DMS114 treated with DMSO at 0.1 percent for 48 hours (cell line): Measurements from ENCODE around the gene TMX2.
A peak's percentile ranks its signal among the peaks of the same experiment; 100 is the strongest.
"Not testable (repeated sequence)": the region's sequence is repeated elsewhere in the genome, so short reads cannot be mapped to it uniquely, and the experiment has no call there.

Experiments used
- DNase-seq: peaks from one replicate; lab custom pipeline; 2025; ENCODE audit not compliant: unreplicated experiment; lab: John Stamatoyannopoulos, UW

The TMX2 gene, protein sequence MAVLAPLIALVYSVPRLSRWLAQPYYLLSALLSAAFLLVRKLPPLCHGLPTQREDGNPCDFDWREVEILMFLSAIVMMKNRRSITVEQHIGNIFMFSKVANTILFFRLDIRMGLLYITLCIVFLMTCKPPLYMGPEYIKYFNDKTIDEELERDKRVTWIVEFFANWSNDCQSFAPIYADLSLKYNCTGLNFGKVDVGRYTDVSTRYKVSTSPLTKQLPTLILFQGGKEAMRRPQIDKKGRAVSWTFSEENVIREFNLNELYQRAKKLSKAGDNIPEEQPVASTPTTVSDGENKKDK

GRCh38 chr11:57712256-57713150, at the start of gene TMX2:
TSS of gene TMX2 (plus strand) at chr11:57712593. CDS start at chr11:57712619, 26 bp downstream.
- peak; percentile 96 for DNase-seq

- no peak for DNase-seq
These were observed 49.5 kb upstream of the TMX2 start for GRCh38 chr11:57662893-57663292.

DNA sequence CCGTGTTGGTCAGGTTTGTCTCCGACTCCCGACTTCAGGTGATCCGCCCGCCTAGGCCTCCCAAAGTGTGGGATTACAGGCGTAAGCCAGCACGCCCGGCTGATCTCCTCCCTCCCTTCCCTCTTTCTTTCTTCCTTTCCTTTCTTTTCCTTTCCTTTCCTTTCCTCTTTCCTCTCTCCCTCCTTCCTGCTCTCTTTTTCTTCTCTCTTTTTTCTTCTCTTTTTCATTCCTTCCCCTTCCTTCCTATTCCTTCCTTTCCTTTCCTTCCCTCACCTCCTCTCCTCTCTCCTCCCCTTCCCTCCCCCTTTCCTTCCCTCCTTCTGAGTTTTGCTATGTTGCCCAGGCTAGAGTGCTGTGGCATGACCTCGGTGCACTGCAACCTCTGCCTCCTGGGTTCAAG, 48.4 kb upstream of the TMX2 start:
- DNase-seq, result no peak

- DNase-seq, result peak; percentile 90
These were observed 45.2 kb upstream of the TMX2 start for GRCh38 chr11:57667117-57667735.

DNA sequence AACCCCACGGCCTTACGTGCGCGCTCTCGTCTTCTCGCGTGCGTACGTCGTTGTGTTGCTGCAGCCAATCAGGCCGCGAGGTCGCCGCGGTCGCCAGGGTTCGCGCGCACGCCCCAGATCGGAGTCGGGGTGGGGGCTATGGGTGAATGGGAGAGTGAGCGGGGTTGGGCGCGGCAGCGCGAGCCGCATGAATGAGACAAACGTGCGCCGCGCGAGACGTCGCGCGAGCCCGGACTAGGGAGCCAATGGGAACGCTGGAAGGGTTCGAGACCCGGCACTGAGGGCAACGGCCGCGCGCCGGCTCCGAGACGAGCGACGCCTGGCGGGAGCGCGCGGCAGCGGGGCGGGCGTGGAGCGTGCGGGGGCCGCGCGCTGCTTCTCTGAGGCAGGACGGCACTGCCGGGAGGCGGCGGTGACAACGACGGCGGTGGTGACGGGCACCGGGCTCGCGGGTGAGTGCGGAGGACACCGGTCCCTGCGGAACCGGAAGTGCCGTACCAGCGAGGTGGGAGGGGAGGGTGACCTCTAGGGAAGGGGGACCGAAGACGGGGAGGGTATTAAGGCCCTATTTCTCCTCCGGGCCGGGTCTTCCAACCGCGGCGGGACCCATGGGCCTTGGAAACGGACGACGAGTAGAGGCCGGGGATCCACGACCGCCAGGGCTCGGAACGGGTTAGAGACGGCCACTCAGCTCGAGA, 44.5 kb upstream of the TMX2 start, which contains the start of gene ZDHHC5:
Gene ZDHHC5 (plus strand): TSS at position 379 of the 698 bp plus-strand sequence. CDS start 4,977 bp downstream, outside the sequence.
- DNase-seq, result peak; percentile 90

DNA sequence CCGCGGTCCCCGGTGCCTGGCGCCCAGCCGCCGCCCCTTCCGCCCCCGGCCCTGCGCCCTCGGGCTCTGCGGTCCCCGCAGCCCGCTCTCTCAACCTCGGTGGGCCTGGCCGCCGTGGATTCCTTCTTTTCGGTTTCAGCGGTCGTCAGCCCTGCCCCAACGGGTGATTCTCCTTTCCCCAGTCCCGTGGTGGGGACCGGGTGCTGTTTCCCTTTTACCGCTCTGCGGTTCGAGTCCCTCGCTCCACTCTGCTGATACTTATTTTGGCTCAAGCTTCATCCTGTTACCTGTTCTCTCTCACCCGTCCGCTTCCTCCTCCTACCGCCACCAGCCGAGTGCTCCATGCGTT, 44.0 kb upstream of the TMX2 start:
- DNase-seq, result no peak

GRCh38 chr11:57674251-57674650, 38.1 kb upstream of the TMX2 start:
- no peak for DNase-seq

DNA sequence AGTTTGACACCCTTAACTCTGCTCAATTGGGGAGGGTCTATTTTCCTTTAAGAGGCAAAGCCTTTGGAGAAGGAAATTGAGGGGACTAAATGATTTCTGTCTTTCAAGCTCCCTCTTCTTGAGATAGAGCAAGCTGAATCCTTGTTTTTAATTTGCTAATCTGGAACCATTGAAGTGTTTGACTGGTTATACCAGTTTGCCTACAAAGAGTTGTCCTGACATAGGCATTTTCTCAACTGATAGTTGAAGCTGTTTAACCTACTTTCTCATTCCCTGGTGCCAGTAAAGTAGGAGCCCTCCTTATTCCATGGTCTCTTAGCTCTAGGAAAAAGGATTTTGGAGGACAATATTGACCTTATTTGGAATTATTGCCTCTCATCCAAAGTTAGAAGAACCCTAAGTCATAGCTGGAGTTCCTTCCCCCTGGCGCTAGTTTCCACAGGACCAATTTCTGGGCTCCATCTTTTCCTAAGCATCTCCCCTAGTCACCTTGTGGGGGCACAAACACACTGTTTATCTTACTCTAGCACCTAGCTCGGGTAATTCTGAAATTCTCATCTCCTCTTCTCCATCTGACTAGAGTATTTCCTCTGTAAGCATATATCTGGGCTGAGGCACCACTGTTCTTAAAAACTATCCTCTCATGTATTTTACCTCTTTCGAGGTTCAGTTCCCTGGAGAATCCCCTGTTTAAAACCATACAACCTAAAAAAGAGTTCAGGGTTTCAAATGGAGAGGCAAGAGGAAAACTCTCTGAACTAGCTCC, 37.0 kb upstream of the TMX2 start:
- DNase-seq, result no peak

- DNase-seq, result no peak
These were observed 33.0 kb upstream of the TMX2 start for GRCh38 chr11:57679396-57679795.

DNA sequence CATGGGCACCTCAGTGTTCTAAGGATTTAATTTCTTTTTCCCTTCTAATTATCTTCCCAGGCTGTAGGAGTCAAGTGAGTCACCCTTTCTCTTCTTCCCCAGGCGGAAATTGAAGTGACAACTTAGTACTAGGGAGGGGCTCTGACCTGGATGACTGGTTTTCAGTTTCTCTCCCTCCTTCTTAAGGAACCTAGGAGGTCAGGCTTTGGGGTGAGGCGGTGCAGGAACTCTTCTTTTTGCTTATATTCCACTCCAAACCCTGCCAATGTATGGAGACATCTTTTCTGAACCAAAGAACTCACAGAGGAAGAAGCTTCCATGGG, 31.9 kb upstream of the TMX2 start:
- no peak for DNase-seq

GRCh38 chr11:57681168-57681567, 31.2 kb upstream of the TMX2 start:
- DNase-seq, result no peak

DNA sequence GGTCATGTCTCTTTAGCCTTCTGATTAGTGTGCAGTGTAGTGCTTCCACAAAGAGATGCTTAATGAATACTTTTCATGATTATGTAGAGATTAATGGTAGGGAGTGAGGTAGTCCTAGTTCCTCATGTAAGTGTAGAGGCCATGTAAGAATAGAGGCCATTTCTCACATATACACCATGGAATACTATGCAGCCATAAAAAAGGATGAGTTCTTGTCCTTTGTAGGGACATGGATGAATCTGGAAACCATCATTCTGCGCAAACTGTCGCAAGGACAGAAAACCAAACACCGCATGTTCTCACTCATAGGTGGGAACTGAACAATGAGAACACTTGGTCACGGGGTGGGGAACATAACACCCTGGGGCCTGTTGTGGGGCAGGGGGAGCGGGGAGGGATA, 21.9 kb upstream of the TMX2 start:
- not testable (repeated sequence) for DNase-seq

GRCh38 chr11:57698843-57699365, 13.5 kb upstream of the TMX2 start:
- DNase-seq, result no peak

DNA sequence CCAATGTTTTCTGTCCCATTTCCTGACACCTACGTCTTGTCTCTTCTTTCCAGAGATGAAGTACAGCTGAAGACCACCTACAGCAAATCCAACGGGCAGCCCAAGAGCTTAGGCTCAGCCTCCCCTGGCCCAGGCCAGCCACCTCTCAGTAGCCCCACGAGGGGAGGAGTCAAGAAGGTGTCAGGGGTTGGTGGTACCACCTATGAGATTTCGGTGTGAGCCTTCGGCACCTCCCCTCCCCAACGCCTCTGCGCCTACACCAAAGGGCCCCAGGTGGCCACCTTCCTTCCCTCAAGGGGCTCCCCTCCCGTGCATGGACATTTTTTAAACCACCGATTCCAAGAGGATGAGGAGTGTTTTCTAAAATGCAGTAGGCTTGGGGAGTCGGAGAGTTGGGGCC, 12.6 kb upstream of the TMX2 start:
- DNase-seq, result no peak

DNA sequence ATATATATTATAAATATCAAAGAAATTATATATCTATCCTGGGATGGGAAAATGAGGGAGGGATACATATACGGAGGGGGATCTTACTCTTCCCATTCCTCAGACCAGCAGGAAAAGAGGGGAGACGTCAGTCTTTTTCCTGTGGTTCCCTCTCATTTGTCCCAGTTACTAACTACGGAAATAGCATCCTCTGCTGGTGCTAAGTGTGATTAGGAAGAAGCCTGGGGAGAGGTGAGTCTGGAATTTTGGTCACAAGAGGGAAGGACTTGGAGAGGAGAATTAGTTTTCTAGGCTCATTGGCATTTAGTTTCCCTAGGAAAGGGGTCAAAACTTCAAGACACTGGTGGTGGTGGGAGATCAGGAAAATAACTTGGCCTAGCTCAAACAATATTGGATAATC, 12.0 kb upstream of the TMX2 start:
- no peak for DNase-seq

DNA sequence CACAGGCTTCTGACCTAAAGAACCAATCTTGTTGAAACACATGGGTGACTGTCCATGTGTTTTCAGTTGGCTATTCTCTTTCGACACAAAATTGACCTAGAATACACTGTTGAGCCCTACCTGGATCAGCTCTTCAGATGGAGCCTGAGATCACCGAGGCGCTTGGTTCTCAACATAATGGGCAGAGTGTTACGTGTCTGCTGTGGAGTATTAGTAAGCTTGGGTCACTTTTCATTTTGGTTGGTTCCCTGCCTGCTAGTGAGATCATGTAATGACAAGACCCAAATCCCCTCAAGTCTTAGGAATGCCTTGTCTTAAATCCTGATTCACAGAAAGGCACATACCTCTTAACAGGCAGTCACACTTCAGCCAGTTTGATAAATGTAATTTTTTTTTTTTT, 9.1 kb upstream of the TMX2 start:
- DNase-seq, result no peak

DNA sequence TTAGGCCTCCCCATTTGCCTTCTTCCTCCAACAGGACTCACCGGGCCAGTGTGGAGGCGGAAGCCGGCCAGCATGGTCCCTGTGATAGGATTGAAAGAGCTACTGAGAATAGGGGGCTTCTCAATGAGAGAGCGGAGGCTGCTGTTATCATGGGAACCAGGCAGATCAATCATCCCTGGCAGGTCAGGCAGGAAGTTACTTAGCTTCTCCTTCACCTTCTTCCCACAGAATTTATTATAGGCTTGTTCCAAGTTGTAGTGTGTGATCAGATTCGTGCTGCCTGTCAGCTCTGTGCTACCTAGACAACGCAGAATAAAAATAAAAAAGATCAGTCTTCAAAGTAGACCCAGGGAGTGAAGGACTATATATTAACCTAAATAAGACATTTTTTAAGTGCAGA, 7.5 kb upstream of the TMX2 start:
- no peak for DNase-seq

- not testable (repeated sequence) for DNase-seq
These were observed 7.0 kb upstream of the TMX2 start for GRCh38 chr11:57705432-57705831.

DNA sequence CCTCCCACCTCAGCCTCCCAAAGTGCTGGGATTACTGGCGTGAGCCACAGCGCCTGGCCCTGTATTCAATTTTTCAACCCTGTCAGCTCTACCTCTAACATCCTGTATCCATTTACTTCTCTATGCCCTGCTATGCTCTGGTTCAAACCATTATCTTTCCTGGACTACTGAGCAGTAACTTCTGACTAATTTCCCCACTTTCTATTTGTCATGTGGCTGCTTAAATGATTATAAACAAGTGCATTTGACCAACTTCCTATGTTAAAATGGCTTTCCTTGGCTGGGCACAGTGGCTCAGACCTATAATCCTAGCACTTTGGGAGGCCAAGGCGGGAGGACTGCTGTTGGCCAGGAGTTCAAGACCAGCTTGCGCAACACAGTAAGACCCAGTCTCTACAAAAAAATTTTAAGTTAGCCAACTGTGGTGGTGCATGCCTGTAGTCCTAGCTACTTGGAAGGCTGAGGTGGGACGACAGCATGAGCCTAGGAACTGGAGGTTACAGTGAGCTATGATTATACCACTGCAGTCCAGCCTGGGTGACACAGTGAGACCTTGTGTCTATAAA, 2.5 kb upstream of the TMX2 start:
- no peak for DNase-seq
